ENCODE results near the gene SMG1.
"Not testable (repeated sequence)": the region's sequence is repeated elsewhere in the genome, so short reads cannot be mapped to it uniquely, and the experiment has no call there.

- not testable (repeated sequence) for TF ChIP-seq CTCF (IDR thresholded peaks at IDR 0.05); ZFX (IDR thresholded peaks at IDR 0.05; ENCODE audit: borderline replicate concordance)
These were observed 59.9 kb downstream of the SMG1 start for GRCh38 chr16:18866277-18866823.

Measured in 22Rv1 (cell line).